Mucosa of stomach (tissue), 1 donor: Measurements from ENCODE around the gene KLHL29.

Experiments
- H3K27me3 ChIP-seq: one replicate; pipeline ENCODE4 v1.7.0; 2013; ENCODE audit warnings: mild to moderate bottlenecking, low read length; ENCODE audit not compliant: control insufficient read depth, insufficient read depth
- H3K36me3 ChIP-seq: one replicate; pipeline ENCODE4 v1.7.0; 2013; ENCODE audit warnings: low read length; ENCODE audit not compliant: control insufficient read depth, insufficient read depth
- H3K4me1 ChIP-seq: one replicate; pipeline ENCODE4 v1.7.0; 2013; ENCODE audit warnings: mild to moderate bottlenecking, low read length; ENCODE audit not compliant: control insufficient read depth, insufficient read depth
- H3K4me3 ChIP-seq: one replicate; pipeline ENCODE4 v1.7.0; 2013; ENCODE audit warnings: low read length
- H3K9ac ChIP-seq: one replicate; pipeline ENCODE4 v1.7.0; 2013; ENCODE audit warnings: mild to moderate bottlenecking, low read length, moderate library complexity
- H3K9me3 ChIP-seq: one replicate; pipeline ENCODE4 v1.7.0; 2013; ENCODE audit warnings: mild to moderate bottlenecking, low read length, moderate library complexity; ENCODE audit not compliant: control insufficient read depth
- donor health status: Pancreatic carcinoma.

Gene KLHL29

GRCh38 chr2:23583467-23583866, 198.5 kb downstream of the KLHL29 start:
- Histone ChIP-seq H3K27me3 (no peaks in the 10 kb centered on the region), H3K9ac (no peak overlapping the region), H3K4me3 (no peak overlapping the region), H3K36me3 (no peaks in the 10 kb centered on the region), H3K9me3 (no peaks in the 10 kb centered on the region), H3K4me1 (no peaks in the 10 kb centered on the region)

- Histone ChIP-seq H3K9ac (no peak overlapping the region), H3K36me3 (no peaks in the 10 kb centered on the region), H3K4me1 (no peaks in the 10 kb centered on the region), H3K27me3 (no peaks in the 10 kb centered on the region), H3K4me3 (no peak overlapping the region), H3K9me3 (no peaks in the 10 kb centered on the region)
Measured at GRCh38 chr2:23584054-23584745, 199.2 kb downstream of the KLHL29 start.

GRCh38 chr2:23585273-23586170, 200.5 kb downstream of the KLHL29 start:
- Histone ChIP-seq H3K9me3 (no peaks in the 10 kb centered on the region), H3K4me1 (no peaks in the 10 kb centered on the region), H3K27me3 (no peaks in the 10 kb centered on the region), H3K9ac (no peak overlapping the region), H3K36me3 (no peaks in the 10 kb centered on the region), H3K4me3 (no peak overlapping the region)

- H3K4me1 ChIP-seq: no peaks in the 10 kb centered on the region
Measured at GRCh38 chr2:23586741-23587306, 201.8 kb downstream of the KLHL29 start.

GRCh38 chr2:23587341-23587880, 202.4 kb downstream of the KLHL29 start:
- H3K4me3 ChIP-seq: no peak overlapping the region
- no peaks in the 10 kb centered on the region for H3K36me3 ChIP-seq
- H3K9me3 ChIP-seq: no peaks in the 10 kb centered on the region
- no peaks in the 10 kb centered on the region for H3K4me1 ChIP-seq
- H3K9ac ChIP-seq: no peak overlapping the region
- no peaks in the 10 kb centered on the region for H3K27me3 ChIP-seq

More at GRCh38 chr2:23586741-23587306, 201.8 kb downstream of the KLHL29 start:
- no peaks in the 10 kb centered on the region for H3K36me3 ChIP-seq
- no peak overlapping the region for H3K9ac ChIP-seq
- H3K4me3 ChIP-seq: no peak overlapping the region
- H3K27me3 ChIP-seq: no peaks in the 10 kb centered on the region
- H3K9me3 ChIP-seq: no peaks in the 10 kb centered on the region

- no peak overlapping the region for H3K4me3 ChIP-seq
- no peaks in the 10 kb centered on the region for H3K27me3 ChIP-seq
- H3K36me3 ChIP-seq: no peaks in the 10 kb centered on the region
- no peak overlapping the region for H3K9ac ChIP-seq
- H3K9me3 ChIP-seq: no peaks in the 10 kb centered on the region
- no peaks in the 10 kb centered on the region for H3K4me1 ChIP-seq
Measured at GRCh38 chr2:23588106-23588505, 203.1 kb downstream of the KLHL29 start.

- no peak overlapping the region for H3K9ac ChIP-seq
- H3K36me3 ChIP-seq: no peaks in the 10 kb centered on the region
- no peak overlapping the region for H3K4me3 ChIP-seq
- no peaks in the 10 kb centered on the region for H3K9me3 ChIP-seq
- no peaks in the 10 kb centered on the region for H3K27me3 ChIP-seq
- H3K4me1 ChIP-seq: no peaks in the 10 kb centered on the region
Measured at GRCh38 chr2:23588508-23589201, 203.7 kb downstream of the KLHL29 start.

- H3K4me1 ChIP-seq: peaks cover 6% of the 10 kb centered on the region
- no peaks in the 10 kb centered on the region for H3K36me3 ChIP-seq
- no peak overlapping the region for H3K4me3 ChIP-seq
- H3K9me3 ChIP-seq: no peaks in the 10 kb centered on the region
- no peak overlapping the region for H3K9ac ChIP-seq
- H3K27me3 ChIP-seq: no peaks in the 10 kb centered on the region
Measured at GRCh38 chr2:23589220-23589647, 204.3 kb downstream of the KLHL29 start.

GRCh38 chr2:23589739-23590138, 204.8 kb downstream of the KLHL29 start:
- Histone ChIP-seq H3K36me3 (no peaks in the 10 kb centered on the region), H3K27me3 (no peaks in the 10 kb centered on the region), H3K4me1 (peaks cover 6% of the 10 kb centered on the region), H3K4me3 (no peak overlapping the region), H3K9me3 (no peaks in the 10 kb centered on the region), H3K9ac (no peak overlapping the region)

GRCh38 chr2:23590241-23590869, 205.4 kb downstream of the KLHL29 start:
- H3K9ac ChIP-seq: no peak overlapping the region
- no peaks in the 10 kb centered on the region for H3K36me3 ChIP-seq
- H3K27me3 ChIP-seq: no peaks in the 10 kb centered on the region
- peaks cover 6% of the 10 kb centered on the region for H3K4me1 ChIP-seq
- no peaks in the 10 kb centered on the region for H3K9me3 ChIP-seq
- no peak overlapping the region for H3K4me3 ChIP-seq

- Histone ChIP-seq H3K9ac (no peak overlapping the region), H3K4me3 (no peak overlapping the region), H3K36me3 (no peaks in the 10 kb centered on the region), H3K4me1 (peaks cover 11% of the 10 kb centered on the region), H3K27me3 (no peaks in the 10 kb centered on the region), H3K9me3 (no peaks in the 10 kb centered on the region)
Measured at GRCh38 chr2:23591111-23591510, 206.1 kb downstream of the KLHL29 start.
